ENCODE results near the gene SOCS2.

GRCh38 chr12:93565760-93566159, 6.7 kb upstream of the SOCS2 start:
- TF ChIP-seq POLR2A (IDR thresholded peaks at IDR 0.05; ENCODE audit: borderline replicate concordance, extremely low read depth, insufficient read depth, insufficient read length) (no peak), SIN3A (IDR thresholded peaks at IDR 0.05; ENCODE audit: low read depth) (no peak), EZH2 (IDR thresholded peaks at IDR 0.05) (no peak), ZNF274 (IDR thresholded peaks at IDR 0.05; ENCODE audit: low read depth, low read length) (no peak), JUND (IDR thresholded peaks at IDR 0.05) (no peak), POLR2AphosphoS5 (IDR thresholded peaks at IDR 0.05; ENCODE audit: low read depth, low read length) (no peak), ATF3 (IDR thresholded peaks at IDR 0.05) (no peak)
- TF ChIP-seq, protein P1, sequence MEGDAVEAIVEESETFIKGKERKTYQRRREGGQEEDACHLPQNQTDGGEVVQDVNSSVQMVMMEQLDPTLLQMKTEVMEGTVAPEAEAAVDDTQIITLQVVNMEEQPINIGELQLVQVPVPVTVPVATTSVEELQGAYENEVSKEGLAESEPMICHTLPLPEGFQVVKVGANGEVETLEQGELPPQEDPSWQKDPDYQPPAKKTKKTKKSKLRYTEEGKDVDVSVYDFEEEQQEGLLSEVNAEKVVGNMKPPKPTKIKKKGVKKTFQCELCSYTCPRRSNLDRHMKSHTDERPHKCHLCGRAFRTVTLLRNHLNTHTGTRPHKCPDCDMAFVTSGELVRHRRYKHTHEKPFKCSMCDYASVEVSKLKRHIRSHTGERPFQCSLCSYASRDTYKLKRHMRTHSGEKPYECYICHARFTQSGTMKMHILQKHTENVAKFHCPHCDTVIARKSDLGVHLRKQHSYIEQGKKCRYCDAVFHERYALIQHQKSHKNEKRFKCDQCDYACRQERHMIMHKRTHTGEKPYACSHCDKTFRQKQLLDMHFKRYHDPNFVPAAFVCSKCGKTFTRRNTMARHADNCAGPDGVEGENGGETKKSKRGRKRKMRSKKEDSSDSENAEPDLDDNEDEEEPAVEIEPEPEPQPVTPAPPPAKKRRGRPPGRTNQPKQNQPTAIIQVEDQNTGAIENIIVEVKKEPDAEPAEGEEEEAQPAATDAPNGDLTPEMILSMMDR (IDR thresholded peaks at IDR 0.05 in 2 of 3, conservative IDR thresholded peaks at IDR 0.05 in 1 of 3; ENCODE audit: borderline replicate concordance in 1 of 3, insufficient read depth in 1 of 3, low read depth in 2 of 3, low read length in 2 of 3) = no peak

Measured in HCT116 (cell line).